Choroid plexus epithelial cell (primary cell): ENCODE data around the gene GPNMB.

ENCODE experiments used
- DNase-seq: peaks from one replicate; pipeline ENCODE4 v3.0.0-alpha.2; 2010; ENCODE audit warnings: low read depth
- H3K4me3 ChIP-seq: 2 replicates; pipeline ENCODE4 v1.5.1; 2011; ENCODE audit warnings: low read depth, mild to moderate bottlenecking, control low read depth, low read length, moderate library complexity
- CTCF ChIP-seq: conservative IDR thresholded peaks from 2 replicates; pipeline ENCODE4 v1.5.1; 2011; ENCODE audit warnings: low read depth, mild to moderate bottlenecking, control low read depth, inconsistent platforms, low read length, moderate library complexity

GPNMB gene

GRCh38 chr7:23267357-23267756 is 20.8 kb downstream of the GPNMB start:
- no peak for TF ChIP-seq CTCF
- DNase-seq: no peak
- no peak overlapping the region for H3K4me3 ChIP-seq

- no peak overlapping the region for H3K4me3 ChIP-seq
- TF ChIP-seq CTCF: no peak
- no peak for DNase-seq
These were observed 21.6 kb downstream of the GPNMB start for GRCh38 chr7:23268167-23268566.

- TF ChIP-seq CTCF: no peak
- DNase-seq: no peak
- H3K4me3 ChIP-seq: no peak overlapping the region
These were observed 22.2 kb downstream of the GPNMB start for GRCh38 chr7:23268746-23269145.

GRCh38 chr7:23272275-23272674 is 25.7 kb downstream of the GPNMB start:
- DNase-seq: no peak
- TF ChIP-seq CTCF: no peak
- no peak overlapping the region for H3K4me3 ChIP-seq

GRCh38 chr7:23273141-23273599 is 26.6 kb downstream of the GPNMB start:
- TF ChIP-seq CTCF: peak; percentile 92
- DNase-seq: peak; percentile 95
- H3K4me3 ChIP-seq: no peak overlapping the region

- H3K4me3 ChIP-seq: no peak overlapping the region
- no peak for DNase-seq
- no peak for TF ChIP-seq CTCF
These were observed 29.3 kb downstream of the GPNMB start for GRCh38 chr7:23275912-23276311.

- peak; percentile 26 for TF ChIP-seq CTCF
- no peak overlapping the region for H3K4me3 ChIP-seq
- DNase-seq: peak; percentile 13
These were observed 29.8 kb downstream of the GPNMB start for GRCh38 chr7:23276376-23276775.
